PC-9 (cell line): ENCODE measurements around the gene MYO1H. TPM values are rescaled to one million over a fixed set of nuclear protein-coding genes. Genes with fewer than 3 reads are reported as not detected.

Experiments
- BruUV-seq: library from RNA; stranded (reverse); fragments of 400-500 nt; replicated peaks from 2 replicates; lab custom pipeline; 2021; lab: Mats Ljungman, UMichigan
- CTCF ChIA-PET: fragments of 300-600 bp; sonication (Branson Sonifier 250); formaldehyde crosslinking; loops from one replicate; lab custom pipeline; 2022; ENCODE audit warnings: antibody characterized with exemption; lab: Charles Lee
- POLR2A ChIA-PET: fragments of 300-600 bp; sonication (Branson Sonifier 250); formaldehyde crosslinking; loops from one replicate; lab custom pipeline; 2022; ENCODE audit warnings: antibody characterized with exemption; ENCODE audit not compliant: unreplicated experiment; lab: Charles Lee
- DNase-seq, 2 experiments: peaks; one replicate each; pipeline versions ENCODE4 v3.0.0 to v3.0.0-alpha.2; 2015 to 2022; ENCODE audit warnings: mixed read lengths in 1 of 2
- H2AFZ ChIP-seq: fragments of 200-600 bp; sonication (generic); 2 replicates; pipeline ENCODE4 v1.8.1; 2017; ENCODE audit warnings: antibody characterized with exemption
- H3F3A ChIP-seq: fragments of 200-600 bp; sonication (generic); 2 replicates; pipeline ENCODE4 v1.8.1; 2017; ENCODE audit warnings: antibody characterized with exemption, mild to moderate bottlenecking, low read depth; ENCODE audit not compliant: insufficient read depth
- H3K27ac ChIP-seq: fragments of 200-600 bp; sonication (generic); 2 replicates; pipeline ENCODE4 v1.6.1; 2016; ENCODE audit warnings: mixed run types
- H3K27me3 ChIP-seq: fragments of 200-600 bp; sonication (generic); 2 replicates; pipeline ENCODE4 v1.6.1; 2016; ENCODE audit warnings: low read depth, mixed run types; ENCODE audit not compliant: insufficient read depth
- H3K36me3 ChIP-seq: fragments of 200-600 bp; sonication (generic); 2 replicates; pipeline ENCODE4 v1.6.1; 2016; ENCODE audit warnings: low read depth, mixed run types
- H3K4me1 ChIP-seq: fragments of 200-600 bp; sonication (generic); replicated peaks from 2 replicates; pipeline ENCODE4 v1.6.1; 2016; ENCODE audit warnings: mixed run types; ENCODE audit not compliant: insufficient read depth
- H3K4me2 ChIP-seq: fragments of 200-600 bp; sonication (generic); 2 replicates; pipeline ENCODE4 v1.6.1; 2017; ENCODE audit warnings: mixed run types
- H3K4me3 ChIP-seq: fragments of 200-600 bp; sonication (generic); 2 replicates; pipeline ENCODE4 v1.6.1; 2016; ENCODE audit warnings: mixed run types
- H3K79me2 ChIP-seq: fragments of 200-600 bp; sonication (generic); 2 replicates; pipeline ENCODE4 v1.6.1; 2017; ENCODE audit warnings: low read depth, mixed run types
- H3K9me2 ChIP-seq: fragments of 200-600 bp; sonication (generic); 2 replicates; pipeline ENCODE4 v1.8.1; 2017; ENCODE audit warnings: mild to moderate bottlenecking; ENCODE audit not compliant: insufficient read depth
- H3K9me3 ChIP-seq: fragments of 200-600 bp; sonication (generic); 2 replicates; pipeline ENCODE4 v1.8.1; 2016; ENCODE audit warnings: low read depth; ENCODE audit not compliant: insufficient read depth
- H4K20me1 ChIP-seq: fragments of 200-600 bp; sonication (generic); 2 replicates; pipeline ENCODE4 v1.8.1; 2017; ENCODE audit not compliant: insufficient read depth
- EZH2 ChIP-seq: fragments of 200-600 bp; sonication (generic); IDR thresholded peaks from 2 replicates; pipeline ENCODE4 v1.8.0; 2017; ENCODE audit warnings: antibody characterized with exemption, low read depth
- intact Hi-C: fragments of 100-400 bp; cut with micrococcal nuclease; formaldehyde crosslinking; loops from one replicate; pipeline ENCODE4 v1.10.0; 2022; ENCODE audit not compliant: unreplicated experiment
- total RNA-seq: library from RNA; stranded (reverse); gene quantifications from 2 replicates; pipeline ENCODE4 v1.2.3, GENCODE V29; 2021
- TF ChIP-seq, protein P1 (sequence below): fragments of 200-600 bp; sonication (generic); conservative IDR thresholded peaks from 2 replicates; pipeline ENCODE4 v1.6.1; 2017; ENCODE audit warnings: mixed run types, antibody characterized with exemption, mild to moderate bottlenecking, moderate library complexity

The MYO1H gene
- total RNA-seq, 1 experiment from 2014 or later, result not detected

DNA sequence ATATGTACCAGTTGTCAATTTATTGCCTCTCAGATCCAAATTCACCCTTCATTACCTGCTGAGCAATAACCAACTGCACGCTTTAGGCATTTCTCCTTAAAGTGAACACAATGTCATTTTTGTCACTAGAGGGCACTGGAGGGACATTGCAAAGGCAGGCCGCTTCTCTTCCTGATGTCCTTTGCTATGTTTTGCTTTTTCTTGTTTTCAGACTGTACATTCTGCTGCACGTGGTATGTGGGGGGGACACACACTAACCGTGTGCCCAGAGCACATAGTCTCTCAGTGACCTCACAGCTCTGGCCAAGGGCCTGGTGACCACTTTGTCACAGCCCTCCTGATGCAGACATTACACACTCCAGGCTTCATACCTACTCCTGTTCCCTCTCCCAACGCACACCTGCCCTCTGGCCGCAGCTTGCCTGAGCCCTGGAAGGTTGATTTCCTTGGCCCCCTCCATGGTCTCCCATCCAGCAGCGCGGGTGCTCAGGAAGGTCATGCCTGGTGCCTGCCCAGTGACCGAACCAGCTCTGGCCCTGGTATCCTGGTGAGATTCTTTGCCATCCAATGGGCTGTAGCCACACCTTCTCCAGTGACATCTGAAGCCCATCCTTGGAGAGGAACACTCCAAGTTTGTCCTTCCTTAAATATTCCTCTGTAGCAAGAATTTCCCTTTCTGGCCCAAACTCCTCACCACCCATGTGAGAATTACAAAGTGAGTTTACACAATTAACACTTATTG, 39.9 kb downstream of the MYO1H start:
- DNase-seq, result peak; percentile 4 to 39
- no peaks in the 10 kb centered on the region for H3K79me2 ChIP-seq
- intact Hi-C loops, result loop anchor here (5.0 kb wide), 1 partner anchor 290 kb away; the partner anchor contains the start of gene UNG
- H2AFZ ChIP-seq, result no peak overlapping the region
- no peak overlapping the region for H3K4me3 ChIP-seq
- no TSS peak for BruUV-seq
- no peak for TF ChIP-seq EZH2
- TF ChIP-seq, protein P1, sequence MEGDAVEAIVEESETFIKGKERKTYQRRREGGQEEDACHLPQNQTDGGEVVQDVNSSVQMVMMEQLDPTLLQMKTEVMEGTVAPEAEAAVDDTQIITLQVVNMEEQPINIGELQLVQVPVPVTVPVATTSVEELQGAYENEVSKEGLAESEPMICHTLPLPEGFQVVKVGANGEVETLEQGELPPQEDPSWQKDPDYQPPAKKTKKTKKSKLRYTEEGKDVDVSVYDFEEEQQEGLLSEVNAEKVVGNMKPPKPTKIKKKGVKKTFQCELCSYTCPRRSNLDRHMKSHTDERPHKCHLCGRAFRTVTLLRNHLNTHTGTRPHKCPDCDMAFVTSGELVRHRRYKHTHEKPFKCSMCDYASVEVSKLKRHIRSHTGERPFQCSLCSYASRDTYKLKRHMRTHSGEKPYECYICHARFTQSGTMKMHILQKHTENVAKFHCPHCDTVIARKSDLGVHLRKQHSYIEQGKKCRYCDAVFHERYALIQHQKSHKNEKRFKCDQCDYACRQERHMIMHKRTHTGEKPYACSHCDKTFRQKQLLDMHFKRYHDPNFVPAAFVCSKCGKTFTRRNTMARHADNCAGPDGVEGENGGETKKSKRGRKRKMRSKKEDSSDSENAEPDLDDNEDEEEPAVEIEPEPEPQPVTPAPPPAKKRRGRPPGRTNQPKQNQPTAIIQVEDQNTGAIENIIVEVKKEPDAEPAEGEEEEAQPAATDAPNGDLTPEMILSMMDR, result peak; percentile 74
- H4K20me1 ChIP-seq, result no peaks in the 10 kb centered on the region
- no peaks in the 10 kb centered on the region for H3K36me3 ChIP-seq
- H3K4me1 ChIP-seq, result no peaks in the 10 kb centered on the region
- CTCF ChIA-PET, result no interaction called here
- POLR2A ChIA-PET, result no interaction called here
- H3K4me2 ChIP-seq, result no peak overlapping the region
- H3K27me3 ChIP-seq, result peaks cover 29% of the 10 kb centered on the region
- H3K9me2 ChIP-seq, result no peaks in the 10 kb centered on the region
- H3F3A ChIP-seq, result no peaks in the 10 kb centered on the region
- no peak overlapping the region for H3K27ac ChIP-seq
- H3K9me3 ChIP-seq, result peaks cover 4% of the 10 kb centered on the region; the same call in 1 of the 2 replicates

DNA sequence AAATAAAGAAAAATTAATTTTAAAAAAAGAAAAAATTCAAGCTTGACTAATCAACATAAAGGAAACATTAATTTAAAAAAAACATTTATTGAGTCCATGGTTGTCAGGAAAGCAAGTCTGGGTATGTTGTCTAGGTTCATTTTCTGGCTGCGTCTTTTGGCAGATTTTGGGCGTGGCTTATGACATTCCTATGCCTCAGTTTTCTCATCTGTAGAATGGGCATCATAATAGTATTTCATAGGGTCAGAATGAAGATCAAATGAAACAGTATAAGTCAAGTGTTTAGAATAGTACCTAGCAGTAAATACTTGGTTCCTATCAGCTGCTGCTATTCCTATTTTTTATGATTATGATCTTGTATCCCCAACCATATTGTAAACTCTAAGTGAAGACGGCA, 40.5 kb downstream of the MYO1H start:
- peaks cover 4% of the 10 kb centered on the region; the same call in 1 of the 2 replicates for H3K9me3 ChIP-seq
- intact Hi-C loops, result loop anchor here (5.0 kb wide), 1 partner anchor 291 kb away; the partner anchor contains the start of gene UNG
- no peak overlapping the region for H2AFZ ChIP-seq
- H3K36me3 ChIP-seq, result no peaks in the 10 kb centered on the region
- DNase-seq, result no peak
- no peak overlapping the region for H3K27ac ChIP-seq
- no peaks in the 10 kb centered on the region for H3F3A ChIP-seq
- H3K9me2 ChIP-seq, result no peaks in the 10 kb centered on the region
- peaks cover 31% of the 10 kb centered on the region for H3K27me3 ChIP-seq
- no peak overlapping the region for H3K4me3 ChIP-seq
- H4K20me1 ChIP-seq, result no peaks in the 10 kb centered on the region
- BruUV-seq, result no TSS peak
- H3K4me2 ChIP-seq, result no peak overlapping the region
- ChIA-PET POLR2A (no interaction called here), CTCF (no interaction called here)
- H3K4me1 ChIP-seq, result no peaks in the 10 kb centered on the region
- TF ChIP-seq, protein P1, result no peak
- no peak for TF ChIP-seq EZH2
- no peaks in the 10 kb centered on the region for H3K79me2 ChIP-seq

DNA sequence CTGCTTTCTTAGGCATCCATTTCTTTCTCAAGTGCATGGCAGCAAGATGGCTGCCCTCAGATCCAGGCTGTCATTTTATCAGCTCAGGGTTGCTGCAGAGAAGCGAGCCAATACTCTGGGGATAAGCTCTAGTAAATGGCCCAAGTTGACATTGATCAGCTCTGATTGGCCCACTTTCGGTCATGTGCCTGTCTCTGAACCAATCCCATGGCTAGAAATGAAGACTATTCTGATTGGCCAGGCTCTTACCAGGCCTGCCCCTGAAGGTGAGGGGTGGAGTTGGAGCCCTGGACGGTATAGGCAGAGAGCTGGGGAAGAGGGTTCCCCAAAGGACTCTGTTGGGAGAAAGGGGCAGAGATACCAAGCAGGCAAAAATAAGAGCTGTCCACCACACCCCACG, 41.4 kb downstream of the MYO1H start:
- POLR2A ChIA-PET, result no interaction called here
- H4K20me1 ChIP-seq, result no peaks in the 10 kb centered on the region
- H3K9me3 ChIP-seq, result peaks cover 4% of the 10 kb centered on the region
- H3K4me2 ChIP-seq, result no peak overlapping the region
- DNase-seq, result peak in 1 of 2 experiments; percentile 4
- no peaks in the 10 kb centered on the region for H3K4me1 ChIP-seq
- H2AFZ ChIP-seq, result no peak overlapping the region
- TF ChIP-seq EZH2, result no peak
- TF ChIP-seq, protein P1, result no peak
- H3K36me3 ChIP-seq, result no peaks in the 10 kb centered on the region
- H3K9me2 ChIP-seq, result no peaks in the 10 kb centered on the region
- BruUV-seq, result no TSS peak
- intact Hi-C loops, result loop anchor here (5.0 kb wide), 1 partner anchor 292 kb away; the partner anchor contains the start of gene UNG
- no peak overlapping the region for H3K4me3 ChIP-seq
- H3K79me2 ChIP-seq, result no peaks in the 10 kb centered on the region
- H3K27ac ChIP-seq, result no peak overlapping the region
- H3F3A ChIP-seq, result no peaks in the 10 kb centered on the region
- CTCF ChIA-PET, result interaction anchor here (0.5 to 1.1 kb wide), 2 partner anchors 74 to 1770 kb away, joined by 3 read pairs; no protein-coding TSS in a partner anchor
- H3K27me3 ChIP-seq, result peaks cover 30% of the 10 kb centered on the region
